Measurements from ENCODE around the gene FAM217B. TPM values are rescaled to one million over a fixed set of nuclear protein-coding genes. Genes with fewer than 3 reads are reported as not detected.

The FAM217B gene
- polyA plus RNA-seq, 3 donors = 5.3 to 18.3 (median 18.1) TPM

DNA sequence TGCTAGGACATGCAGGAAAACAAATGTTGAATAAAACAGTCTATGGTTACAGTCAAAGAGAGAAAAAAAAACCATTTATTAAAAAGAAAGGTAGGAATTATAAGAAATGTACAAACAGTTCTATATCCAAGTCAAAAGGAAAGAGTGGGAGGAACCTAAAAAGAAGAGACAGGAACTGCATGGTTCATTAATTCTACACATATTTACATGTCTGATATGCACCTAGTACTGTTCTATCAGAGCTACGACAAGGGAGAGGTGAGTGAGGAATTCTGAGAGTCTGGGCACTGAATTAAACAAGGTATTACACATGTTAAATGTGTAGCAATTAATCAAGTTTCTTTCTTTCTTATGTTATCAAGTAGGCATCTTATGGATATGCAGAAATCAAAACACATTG lies 48.6 kb upstream of the FAM217B start:
- H3K4me1 ChIP-seq (ENCODE audit: control insufficient read depth in 1 of 2, insufficient read depth in 2 of 2, low read length in 2 of 2) = no peaks in the 10 kb centered on the region
- H3K4me2 ChIP-seq (replicated peaks; ENCODE audit: extremely low read depth, low read length, poor library complexity, severe bottlenecking) = no peak overlapping the region
- no peaks in the 10 kb centered on the region for H3K36me3 ChIP-seq (replicated peaks in 1 of 2; ENCODE audit: control insufficient read depth in 1 of 2, insufficient read depth in 2 of 2, low read length in 2 of 2)
- TF ChIP-seq CTCF (IDR thresholded peaks at IDR 0.05) = no peak
- WGBS (ENCODE audit: insufficient coverage) = no CpG with 5 or more reads among the region's 1 CpG
- H4K20me1 ChIP-seq (ENCODE audit: insufficient read depth, low read length) = no peaks in the 10 kb centered on the region
- H3K27ac Mint-ChIP-seq = no peak overlapping the region
- no peak overlapping the region for H3K4me3 ChIP-seq (replicated peaks in 1 of 3; ENCODE audit: low read depth in 2 of 3, low read length in 3 of 3)
- no peaks in the 10 kb centered on the region for H3K9me3 ChIP-seq (replicated peaks in 1 of 2; ENCODE audit: control insufficient read depth in 1 of 2, insufficient read depth in 1 of 2, low read length in 2 of 2)
- no peaks in the 10 kb centered on the region for H3K79me2 ChIP-seq (ENCODE audit: insufficient read depth, low read length)
- H3K27me3 ChIP-seq (ENCODE audit: control insufficient read depth in 2 of 2, insufficient read depth in 2 of 2, low read length in 2 of 2) = peaks cover 2 to 6% of the 10 kb centered on the region in 2 donors
- H3K4me1 Mint-ChIP-seq = no peaks in the 10 kb centered on the region
- intact Hi-C loops (cut with micrococcal nuclease) = no loop called here
- H3K4me3 Mint-ChIP-seq = no peak overlapping the region
- H3K27ac ChIP-seq (ENCODE audit: low read depth in 1 of 2, low read length in 2 of 2) = no peak overlapping the region
- no peak overlapping the region for H2AFZ ChIP-seq (ENCODE audit: insufficient read depth, low read depth, low read length, poor library complexity, severe bottlenecking)
- H3K27me3 Mint-ChIP-seq (ENCODE audit: low read depth in 3 of 3) = peaks cover 0 to 10% (median 10%) of the 10 kb centered on the region in 3 donors
- DNase-seq = no peak
- no peak overlapping the region for H3K9ac ChIP-seq (ENCODE audit: insufficient read depth, low read length, poor library complexity, severe bottlenecking)
- peaks cover 0 to 2% of the 10 kb centered on the region in 2 donors for H3K36me3 Mint-ChIP-seq
- peaks cover 0 to 2% (median 0%) of the 10 kb centered on the region in 7 donors for H3K9me3 Mint-ChIP-seq

DNA sequence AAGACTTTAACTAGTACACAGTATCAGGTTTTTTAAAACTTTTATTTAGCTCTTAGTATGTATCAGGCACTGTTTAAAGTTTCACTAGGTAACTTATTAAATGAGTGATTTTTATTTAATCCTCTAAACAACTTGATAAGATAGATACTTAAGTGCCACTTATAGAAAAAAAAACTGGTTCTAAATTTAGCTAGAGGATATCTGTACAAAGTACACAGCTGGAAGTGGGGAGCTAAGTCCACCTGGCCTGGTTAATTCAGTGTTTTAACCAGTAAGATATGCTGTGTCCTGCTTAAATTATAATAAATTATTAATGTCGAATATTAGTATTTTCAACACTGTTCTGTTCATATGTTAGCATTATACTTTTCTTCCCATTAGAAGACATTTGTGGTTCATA lies 44.3 kb upstream of the FAM217B start:
- no peak overlapping the region for H3K27ac ChIP-seq (ENCODE audit: low read depth in 1 of 2, low read length in 2 of 2)
- intact Hi-C loops (cut with micrococcal nuclease) = no loop called here
- no peak for TF ChIP-seq CTCF (IDR thresholded peaks at IDR 0.05)
- no peaks in the 10 kb centered on the region for H3K9me3 ChIP-seq (replicated peaks in 1 of 2; ENCODE audit: control insufficient read depth in 1 of 2, insufficient read depth in 1 of 2, low read length in 2 of 2)
- no peak overlapping the region for H3K9ac ChIP-seq (ENCODE audit: insufficient read depth, low read length, poor library complexity, severe bottlenecking)
- no peak overlapping the region for H3K4me3 ChIP-seq (replicated peaks in 1 of 3; ENCODE audit: low read depth in 2 of 3, low read length in 3 of 3)
- no peak overlapping the region for H3K4me2 ChIP-seq (replicated peaks; ENCODE audit: extremely low read depth, low read length, poor library complexity, severe bottlenecking)
- Mint-ChIP-seq H3K27ac (no peak overlapping the region), H3K27me3 (ENCODE audit: low read depth in 3 of 3) (peaks cover 7 to 15% (median 9%) of the 10 kb centered on the region in 3 donors), H3K9me3 (peaks cover 0 to 4% (median 0%) of the 10 kb centered on the region in 7 donors), H3K4me1 (no peaks in the 10 kb centered on the region), H3K36me3 (peaks cover 0 to 2% of the 10 kb centered on the region in 2 donors), H3K4me3 (no peak overlapping the region)
- no peaks in the 10 kb centered on the region for H3K79me2 ChIP-seq (ENCODE audit: insufficient read depth, low read length)
- no peak overlapping the region for H2AFZ ChIP-seq (ENCODE audit: insufficient read depth, low read depth, low read length, poor library complexity, severe bottlenecking)
- peaks cover 2 to 10% of the 10 kb centered on the region in 2 donors for H3K27me3 ChIP-seq (ENCODE audit: control insufficient read depth in 2 of 2, insufficient read depth in 2 of 2, low read length in 2 of 2)
- no peak for DNase-seq
- H4K20me1 ChIP-seq (ENCODE audit: insufficient read depth, low read length) = no peaks in the 10 kb centered on the region
- WGBS (ENCODE audit: insufficient coverage) = no CpG with 5 or more reads among the region's 1 CpG
- H3K36me3 ChIP-seq (replicated peaks in 1 of 2; ENCODE audit: control insufficient read depth in 1 of 2, insufficient read depth in 2 of 2, low read length in 2 of 2) = no peaks in the 10 kb centered on the region
- H3K4me1 ChIP-seq (ENCODE audit: control insufficient read depth in 1 of 2, insufficient read depth in 2 of 2, low read length in 2 of 2) = no peaks in the 10 kb centered on the region
